ENCODE data around the gene SMAD5. TPM values are rescaled to one million over a fixed set of nuclear protein-coding genes. Genes with fewer than 3 reads are reported as not detected.

Gene SMAD5
- total and polyA plus RNA-seq, 2 of the 4 experiments (the other 2 are of a cell fraction): 37.4 to 101 TPM

DNA sequence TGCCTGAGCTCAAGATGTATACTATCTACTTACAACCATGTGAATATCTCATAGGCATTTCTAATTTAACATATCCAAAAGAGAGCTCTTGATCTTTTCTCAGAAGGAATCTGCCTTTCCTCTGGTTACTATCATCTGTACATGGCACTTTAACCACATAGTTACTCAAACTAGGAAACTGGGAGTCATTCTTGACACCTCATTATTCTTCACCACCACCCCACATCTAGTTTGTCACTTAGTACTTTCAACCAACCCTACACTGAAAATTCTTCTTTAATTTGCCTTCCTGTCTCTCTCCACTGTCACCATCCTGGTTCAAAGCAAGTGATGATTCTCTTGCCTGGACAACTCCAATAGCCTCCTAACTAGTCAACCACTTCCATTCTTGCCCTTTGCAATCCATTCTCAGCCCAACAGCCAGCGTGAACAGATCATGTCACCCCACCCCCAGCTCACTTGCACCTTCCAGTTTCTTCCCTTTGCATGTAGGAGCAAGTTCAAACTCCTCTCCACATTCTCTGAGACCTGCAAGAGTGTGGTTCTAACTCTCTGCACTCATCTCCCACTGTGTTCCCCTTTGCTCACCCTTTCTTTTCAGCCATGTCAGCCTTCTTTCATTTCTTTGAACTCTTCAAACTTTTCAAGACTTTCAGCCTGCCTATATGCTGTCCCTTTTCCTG is 17.3 kb upstream of the SMAD5 start:
- H3K14ac ChIP-seq (replicated peaks; ENCODE audit: low read depth, low read length): no peak overlapping the region
- no peak for ATAC-seq (ENCODE audit: low read depth)
- no peak overlapping the region for H2AK9ac ChIP-seq (replicated peaks; ENCODE audit: low read depth, low read length, poor library complexity)
- DNase-seq: no peak
- H2AFZ ChIP-seq (replicated peaks; ENCODE audit: low read length, poor library complexity): no peak overlapping the region
- no peak overlapping the region for H3K9ac ChIP-seq (ENCODE audit: low read depth, low read length)
- in situ Hi-C loops (cut with MboI; ENCODE audit: low sequenced_read_pairs): loop anchor here (25.0 kb wide), 1 partner anchor 453 kb away; no protein-coding TSS in a partner anchor
- no peak overlapping the region for H2BK120ac ChIP-seq (ENCODE audit: low read depth, low read length)
- no peak overlapping the region for H3K18ac ChIP-seq (ENCODE audit: low read depth, low read length)
- ChIA-PET CTCF (no interaction called here), POLR2A (ENCODE audit: unreplicated experiment) (no interaction called here)
- no peak overlapping the region for H3K23ac ChIP-seq (ENCODE audit: low read depth, low read length)
- no peaks in the 10 kb centered on the region for H3K79me1 ChIP-seq (ENCODE audit: low read depth in 1 of 2, low read length in 2 of 2)
- no peak overlapping the region for H2BK20ac ChIP-seq (ENCODE audit: low read depth, low read length)
- peaks cover 49% of the 10 kb centered on the region for H3K27me3 ChIP-seq (ENCODE audit: control insufficient read depth, insufficient read depth, low read length)
- H3K4ac ChIP-seq (ENCODE audit: low read depth, low read length): no peak overlapping the region
- H3K9me1 ChIP-seq (ENCODE audit: insufficient read depth, low read length): no peaks in the 10 kb centered on the region
- H3K4me1 ChIP-seq (ENCODE audit: control insufficient read depth, insufficient read depth, low read length): no peaks in the 10 kb centered on the region
- no peaks in the 10 kb centered on the region for H3K36me3 ChIP-seq (ENCODE audit: control insufficient read depth, insufficient read depth, low read length)
- H4K91ac ChIP-seq (ENCODE audit: insufficient read depth, low read depth, low read length): no peak overlapping the region
- H3K27ac ChIP-seq (ENCODE audit: insufficient read depth, low read length): no peak overlapping the region
- no peak overlapping the region for H2AK5ac ChIP-seq (ENCODE audit: low read depth, low read length)
- intact Hi-C loops (cut with micrococcal nuclease): no loop called here
- no peak overlapping the region for H4K5ac ChIP-seq (ENCODE audit: low read depth, low read length)
- BruUV-seq (replicated peaks): no TSS peak
- H3K9me3 ChIP-seq (ENCODE audit: control insufficient read depth, insufficient read depth, low read length): no peaks in the 10 kb centered on the region
- dilution Hi-C loops (cut with HindIII; ENCODE audit: low sequenced_read_pairs, unreplicated experiment): no loop called here
- no peak overlapping the region for H3K4me2 ChIP-seq (ENCODE audit: low read depth, low read length)
- no peak overlapping the region for H2BK5ac ChIP-seq (ENCODE audit: low read depth, low read length, poor library complexity, severe bottlenecking)
- no peak overlapping the region for H2BK15ac ChIP-seq (ENCODE audit: low read depth, low read length)
- WGBS, 2 experiments (ENCODE audit: extremely low coverage in 2 of 2, insufficient read length in 1 of 2): 20% methylated on average over 1 of the region's 1 CpG; no CpG with 5 or more reads in 1 of the 2 experiments
- TF ChIP-seq, protein P1, sequence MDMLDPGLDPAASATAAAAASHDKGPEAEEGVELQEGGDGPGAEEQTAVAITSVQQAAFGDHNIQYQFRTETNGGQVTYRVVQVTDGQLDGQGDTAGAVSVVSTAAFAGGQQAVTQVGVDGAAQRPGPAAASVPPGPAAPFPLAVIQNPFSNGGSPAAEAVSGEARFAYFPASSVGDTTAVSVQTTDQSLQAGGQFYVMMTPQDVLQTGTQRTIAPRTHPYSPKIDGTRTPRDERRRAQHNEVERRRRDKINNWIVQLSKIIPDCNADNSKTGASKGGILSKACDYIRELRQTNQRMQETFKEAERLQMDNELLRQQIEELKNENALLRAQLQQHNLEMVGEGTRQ (IDR thresholded peaks at IDR 0.05; ENCODE audit: low read depth, low read length): no peak
- TF ChIP-seq MXI1 (IDR thresholded peaks at IDR 0.05; ENCODE audit: borderline replicate concordance, low read depth, low read length) (no peak), BHLHE40 (IDR thresholded peaks at IDR 0.05; ENCODE audit: low read depth, low read length) (no peak), FOS (IDR thresholded peaks at IDR 0.05; ENCODE audit: low read depth, low read length) (no peak), RCOR1 (IDR thresholded peaks at IDR 0.05; ENCODE audit: insufficient replicate concordance, low read length) (no peak), CEBPB (IDR thresholded peaks at IDR 0.05; ENCODE audit: low read depth, low read length) (no peak), MAFK (IDR thresholded peaks at IDR 0.05; ENCODE audit: low read depth, low read length) (no peak), CHD1 (IDR thresholded peaks at IDR 0.05; ENCODE audit: low read depth, low read length) (no peak)
- TF ChIP-seq, protein P2, sequence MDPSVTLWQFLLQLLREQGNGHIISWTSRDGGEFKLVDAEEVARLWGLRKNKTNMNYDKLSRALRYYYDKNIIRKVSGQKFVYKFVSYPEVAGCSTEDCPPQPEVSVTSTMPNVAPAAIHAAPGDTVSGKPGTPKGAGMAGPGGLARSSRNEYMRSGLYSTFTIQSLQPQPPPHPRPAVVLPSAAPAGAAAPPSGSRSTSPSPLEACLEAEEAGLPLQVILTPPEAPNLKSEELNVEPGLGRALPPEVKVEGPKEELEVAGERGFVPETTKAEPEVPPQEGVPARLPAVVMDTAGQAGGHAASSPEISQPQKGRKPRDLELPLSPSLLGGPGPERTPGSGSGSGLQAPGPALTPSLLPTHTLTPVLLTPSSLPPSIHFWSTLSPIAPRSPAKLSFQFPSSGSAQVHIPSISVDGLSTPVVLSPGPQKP (IDR thresholded peaks at IDR 0.05; ENCODE audit: borderline replicate concordance, low read depth, low read length): no peak
- H4K20me1 ChIP-seq (ENCODE audit: insufficient read depth, low read length): no peaks in the 10 kb centered on the region
- H3K4me3 ChIP-seq (ENCODE audit: insufficient read depth, low read depth, low read length): no peak overlapping the region
- H4K8ac ChIP-seq (ENCODE audit: low read depth in 2 of 2, low read length in 2 of 2): no peak overlapping the region
- H3K56ac ChIP-seq (ENCODE audit: extremely low read depth, insufficient read depth, low read length): no peak overlapping the region
